Dedifferentiated amniotic fluid mesenchymal stem cell (primary cell): Measurements from ENCODE around the gene CCNF.
"Not testable (repeated sequence)": the region's sequence is repeated elsewhere in the genome, so short reads cannot be mapped to it uniquely, and the experiment has no call there.

Source experiments
- DNase-seq: peaks from one replicate; pipeline ENCODE4 v3.0.0-alpha.2; 2016; ENCODE audit errors: extremely low spot score

Gene CCNF

DNA sequence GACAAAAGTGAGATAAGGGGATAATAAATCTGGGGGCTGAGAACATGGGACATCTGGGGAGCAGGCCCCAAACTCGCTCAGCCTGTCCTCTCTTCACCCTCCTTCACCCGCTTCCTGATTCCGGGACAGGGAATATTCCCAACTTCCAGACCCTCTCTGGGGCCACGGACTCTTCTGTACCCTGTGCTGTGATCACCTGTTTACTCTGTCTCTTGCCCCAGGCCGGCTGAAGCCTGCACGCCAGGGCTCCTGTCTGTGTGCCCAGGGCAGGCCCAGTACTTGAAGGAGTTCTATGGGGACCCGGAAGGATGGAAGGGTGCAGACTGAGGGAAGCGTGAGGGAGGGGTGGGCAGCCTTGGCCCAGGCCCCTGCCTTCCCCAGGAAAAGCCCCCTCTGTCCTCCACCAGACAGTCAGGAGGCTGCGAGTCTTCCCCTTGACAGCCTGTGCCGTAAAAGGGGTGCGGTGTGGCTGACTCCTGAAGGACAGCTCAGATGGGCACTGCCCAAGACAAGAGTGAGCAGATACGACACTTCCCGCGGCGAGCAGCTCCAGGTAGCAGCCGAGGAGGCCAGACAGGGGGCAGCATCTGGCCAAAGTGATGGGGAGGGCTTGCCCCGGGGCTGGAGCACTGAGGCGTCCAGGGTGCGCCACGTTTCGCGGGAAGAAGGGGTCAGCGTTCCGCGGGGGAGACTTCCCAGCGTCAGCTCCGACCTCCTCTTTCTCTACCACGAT is 1.0 kb upstream of the CCNF start:
- DNase-seq = no peak

- no peak for DNase-seq
These were observed 538 bp upstream of the CCNF start for GRCh38 chr16:2428784-2429033.

GRCh38 chr16:2429771-2430663 is 770 bp downstream of the CCNF start:
- no peak for DNase-seq

GRCh38 chr16:2432286-2432685 is 3.0 kb downstream of the CCNF start:
- no peak for DNase-seq

GRCh38 chr16:2432801-2433505 is 3.7 kb downstream of the CCNF start:
- DNase-seq = no peak

- DNase-seq = peak; percentile 3
These were observed 6.0 kb downstream of the CCNF start for GRCh38 chr16:2435236-2435635.

GRCh38 chr16:2436110-2436509 is 6.9 kb downstream of the CCNF start:
- no peak for DNase-seq

- no peak for DNase-seq
These were observed 8.0 kb downstream of the CCNF start for GRCh38 chr16:2437032-2437790.

DNA sequence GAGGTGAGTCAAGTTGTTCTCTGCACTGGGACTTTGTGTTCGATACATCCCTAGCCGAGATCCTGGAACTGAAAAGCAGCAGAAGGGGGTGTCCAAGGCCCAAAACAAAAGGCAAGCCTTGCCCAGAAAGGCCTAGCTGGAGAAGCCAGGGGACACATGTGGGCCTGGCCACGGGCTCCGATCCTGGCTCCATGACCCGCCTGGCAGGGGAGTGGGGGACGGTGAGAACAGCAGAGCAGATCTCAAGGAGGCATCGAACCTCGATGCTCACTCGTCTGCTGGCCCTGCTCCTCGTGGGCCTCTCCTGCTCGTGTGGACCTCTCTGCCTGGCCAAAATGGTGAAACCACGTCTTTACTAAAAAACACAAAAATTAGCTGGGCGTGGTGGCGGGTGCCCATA is 8.9 kb downstream of the CCNF start:
- DNase-seq = no peak

- DNase-seq = no peak
These were observed 10.4 kb downstream of the CCNF start for GRCh38 chr16:2439598-2439997.

DNA sequence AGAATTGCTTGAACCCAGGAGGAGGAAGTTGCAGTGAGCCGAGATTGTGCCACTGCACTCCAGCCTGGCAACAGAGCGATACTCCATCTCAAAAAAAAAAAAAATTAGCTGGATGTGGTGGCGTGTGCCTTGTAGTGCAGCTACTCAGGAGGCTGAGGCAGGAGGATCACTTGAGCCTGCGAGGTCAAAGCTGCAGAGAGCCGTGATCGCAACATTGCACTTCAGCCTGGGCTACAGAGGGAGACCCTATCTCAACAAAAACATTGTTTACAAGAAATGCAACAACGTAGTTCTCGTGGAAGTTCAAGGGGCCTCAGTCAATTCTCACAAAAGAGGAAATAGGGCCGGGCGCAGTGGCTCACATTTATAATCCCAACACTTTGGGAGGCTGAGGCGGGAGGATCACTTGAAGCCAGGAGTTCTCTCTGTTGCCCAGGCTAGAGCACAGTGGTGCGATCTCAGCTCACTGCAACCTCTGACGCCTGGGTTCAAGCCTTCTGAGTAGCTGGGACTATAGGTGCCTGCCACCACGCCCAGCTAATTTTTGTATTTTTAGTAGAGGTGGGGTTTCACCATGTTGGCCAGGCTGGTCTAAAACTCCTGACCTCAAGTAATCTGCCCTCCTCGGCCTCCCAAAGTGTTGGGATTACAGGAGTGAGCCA is 12.0 kb downstream of the CCNF start:
- not testable (repeated sequence) for DNase-seq

GRCh38 chr16:2443555-2443954 is 14.3 kb downstream of the CCNF start:
- DNase-seq = no peak

- DNase-seq = no peak
These were observed 18.8 kb downstream of the CCNF start for GRCh38 chr16:2447920-2448583.

GRCh38 chr16:2449118-2449517 is 19.9 kb downstream of the CCNF start:
- no peak for DNase-seq

DNA sequence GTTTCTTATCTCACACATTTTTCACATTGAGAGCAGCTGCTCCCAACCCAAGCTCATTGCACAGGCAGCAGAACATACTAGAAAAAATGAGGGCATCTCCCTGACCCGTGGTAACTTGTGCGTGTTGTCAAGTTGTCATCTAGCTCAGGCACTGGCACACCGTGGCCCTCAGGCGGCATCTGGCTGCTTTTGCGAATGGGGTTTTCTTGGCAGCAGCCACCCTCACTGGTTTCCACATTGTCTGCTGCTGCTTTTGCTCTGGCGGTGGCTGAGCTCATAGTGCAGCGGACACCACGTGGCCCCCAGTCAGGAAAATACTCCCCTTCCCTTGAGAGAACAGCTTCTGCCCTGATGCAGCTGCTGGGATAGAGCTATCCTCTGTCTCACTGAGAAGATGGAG is 21.3 kb downstream of the CCNF start:
- DNase-seq = no peak

GRCh38 chr16:2450975-2451381 is 21.7 kb downstream of the CCNF start:
- DNase-seq = no peak

GRCh38 chr16:2451851-2452320 is 22.6 kb downstream of the CCNF start:
- DNase-seq = no peak

DNA sequence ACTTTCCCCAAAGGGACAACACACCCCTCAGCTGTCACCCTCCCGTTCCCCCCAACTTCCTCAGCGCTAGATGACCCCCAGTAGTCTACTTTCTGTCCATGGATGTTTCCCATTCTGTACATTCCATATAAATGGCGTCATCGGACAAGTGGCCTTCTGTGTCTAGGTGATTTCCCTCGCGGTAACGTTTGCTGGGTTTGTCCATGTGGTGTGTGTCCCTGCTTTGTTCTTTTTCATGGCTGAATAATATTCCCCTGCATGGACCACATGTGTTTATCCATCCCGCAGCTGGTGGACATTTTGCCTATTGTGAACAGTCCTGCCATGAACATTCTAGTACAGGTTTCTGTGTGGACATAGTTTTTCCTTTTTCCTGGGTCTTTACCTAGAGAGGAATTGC is 23.4 kb downstream of the CCNF start:
- DNase-seq = no peak

DNA sequence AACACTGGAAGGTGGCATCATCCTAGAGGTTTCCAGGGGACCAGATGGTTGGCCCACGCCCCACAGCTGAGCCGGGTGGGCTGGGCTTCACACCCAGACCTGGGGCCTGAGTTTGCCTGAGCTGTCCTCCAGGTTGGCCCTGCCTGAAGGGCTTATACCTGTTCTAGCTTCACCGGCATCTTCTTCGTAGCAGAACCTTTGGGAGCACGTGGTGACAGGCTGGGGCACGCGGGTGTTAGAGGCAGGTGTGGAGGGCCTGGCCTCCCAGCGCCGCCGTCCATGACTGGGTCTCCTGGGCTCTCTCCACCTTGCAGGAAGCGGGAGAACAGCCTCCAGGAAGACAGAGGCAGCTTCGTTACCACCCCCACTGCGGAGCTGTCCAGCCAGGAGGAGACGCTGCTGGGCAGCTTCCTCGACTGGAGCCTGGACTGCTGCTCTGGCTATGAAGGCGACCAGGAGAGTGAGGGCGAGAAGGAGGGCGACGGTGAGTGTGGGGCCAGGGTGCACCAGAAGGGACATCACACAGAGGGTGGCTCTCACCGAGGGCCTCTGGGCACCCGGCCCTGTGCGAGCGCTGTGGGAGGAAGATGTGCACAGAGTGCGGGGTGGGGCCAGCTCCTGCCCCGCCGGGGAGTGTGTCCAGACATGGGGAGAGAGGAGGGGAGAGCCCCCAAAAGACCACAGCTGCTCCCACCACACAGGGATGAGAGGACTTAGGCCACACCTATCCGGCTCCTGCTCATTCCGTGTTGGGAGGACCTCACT is 26.0 kb downstream of the CCNF start:
- DNase-seq = no peak

DNA sequence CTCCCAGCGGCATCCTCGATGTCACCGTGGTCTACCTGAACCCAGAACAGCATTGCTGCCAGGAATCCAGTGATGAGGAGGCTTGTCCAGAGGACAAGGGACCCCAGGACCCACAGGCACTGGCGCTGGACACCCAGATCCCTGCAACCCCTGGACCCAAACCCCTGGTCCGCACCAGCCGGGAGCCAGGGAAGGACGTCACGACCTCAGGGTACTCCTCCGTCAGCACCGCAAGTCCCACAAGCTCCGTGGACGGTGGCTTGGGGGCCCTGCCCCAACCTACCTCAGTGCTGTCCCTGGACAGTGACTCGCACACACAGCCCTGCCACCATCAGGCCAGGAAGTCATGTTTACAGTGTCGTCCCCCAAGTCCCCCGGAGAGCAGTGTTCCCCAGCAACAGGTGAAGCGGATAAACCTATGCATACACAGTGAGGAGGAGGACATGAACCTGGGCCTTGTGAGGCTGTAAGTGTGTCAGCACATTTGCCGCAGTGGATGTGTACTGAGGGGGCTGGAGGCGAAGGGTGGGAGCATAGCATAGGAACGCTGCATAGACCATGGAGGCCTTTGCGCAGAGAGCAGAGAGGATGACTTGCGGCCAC is 27.4 kb downstream of the CCNF start:
- no peak for DNase-seq
